NCI-H2107 treated with DMSO at 0.1 percent for 48 hours (cell line): ENCODE measurements around the gene ACAD11.

Source experiments
- DNase-seq: peaks from one replicate; lab custom pipeline; 2025; ENCODE audit not compliant: unreplicated experiment; lab: John Stamatoyannopoulos, UW

Gene ACAD11, protein sequence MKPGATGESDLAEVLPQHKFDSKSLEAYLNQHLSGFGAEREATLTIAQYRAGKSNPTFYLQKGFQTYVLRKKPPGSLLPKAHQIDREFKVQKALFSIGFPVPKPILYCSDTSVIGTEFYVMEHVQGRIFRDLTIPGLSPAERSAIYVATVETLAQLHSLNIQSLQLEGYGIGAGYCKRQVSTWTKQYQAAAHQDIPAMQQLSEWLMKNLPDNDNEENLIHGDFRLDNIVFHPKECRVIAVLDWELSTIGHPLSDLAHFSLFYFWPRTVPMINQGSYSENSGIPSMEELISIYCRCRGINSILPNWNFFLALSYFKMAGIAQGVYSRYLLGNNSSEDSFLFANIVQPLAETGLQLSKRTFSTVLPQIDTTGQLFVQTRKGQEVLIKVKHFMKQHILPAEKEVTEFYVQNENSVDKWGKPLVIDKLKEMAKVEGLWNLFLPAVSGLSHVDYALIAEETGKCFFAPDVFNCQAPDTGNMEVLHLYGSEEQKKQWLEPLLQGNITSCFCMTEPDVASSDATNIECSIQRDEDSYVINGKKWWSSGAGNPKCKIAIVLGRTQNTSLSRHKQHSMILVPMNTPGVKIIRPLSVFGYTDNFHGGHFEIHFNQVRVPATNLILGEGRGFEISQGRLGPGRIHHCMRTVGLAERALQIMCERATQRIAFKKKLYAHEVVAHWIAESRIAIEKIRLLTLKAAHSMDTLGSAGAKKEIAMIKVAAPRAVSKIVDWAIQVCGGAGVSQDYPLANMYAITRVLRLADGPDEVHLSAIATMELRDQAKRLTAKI

DNA sequence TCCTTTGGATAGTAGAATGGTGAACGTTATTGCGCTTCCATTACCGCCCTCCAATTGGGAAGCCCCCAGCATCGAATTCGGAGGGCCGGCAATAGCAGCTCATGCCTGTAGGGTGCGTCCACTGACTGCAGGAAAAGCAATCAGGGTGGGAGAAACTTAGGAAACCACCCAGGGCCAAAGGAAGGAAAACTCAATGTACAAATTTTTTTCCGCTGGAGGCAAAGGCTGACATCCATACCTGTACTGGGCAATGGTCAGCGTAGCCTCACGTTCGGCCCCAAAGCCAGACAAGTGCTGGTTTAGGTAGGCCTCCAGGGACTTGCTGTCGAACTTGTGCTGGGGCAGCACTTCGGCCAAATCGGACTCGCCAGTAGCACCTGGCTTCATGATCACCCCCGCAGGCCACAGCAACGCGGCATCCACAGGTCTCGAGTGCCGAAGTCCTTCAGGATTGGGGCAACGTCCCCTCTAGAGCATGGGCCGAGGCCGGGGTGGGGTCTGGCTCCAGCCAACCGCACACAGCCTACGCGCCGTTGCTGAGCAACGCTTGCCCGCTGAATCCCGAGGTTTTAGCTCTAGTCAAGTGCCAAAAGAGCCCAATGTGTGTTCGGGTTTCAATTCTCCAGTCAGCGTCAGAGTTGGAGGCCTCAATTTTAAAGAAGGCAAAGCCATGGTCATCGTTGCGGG is at the start of gene ACAD11:
ACAD11 (minus strand) TSS at position 445 of the 687 bp plus-strand sequence; CDS start at position 387, 58 bp downstream.
- peak; percentile 66 for DNase-seq

DNA sequence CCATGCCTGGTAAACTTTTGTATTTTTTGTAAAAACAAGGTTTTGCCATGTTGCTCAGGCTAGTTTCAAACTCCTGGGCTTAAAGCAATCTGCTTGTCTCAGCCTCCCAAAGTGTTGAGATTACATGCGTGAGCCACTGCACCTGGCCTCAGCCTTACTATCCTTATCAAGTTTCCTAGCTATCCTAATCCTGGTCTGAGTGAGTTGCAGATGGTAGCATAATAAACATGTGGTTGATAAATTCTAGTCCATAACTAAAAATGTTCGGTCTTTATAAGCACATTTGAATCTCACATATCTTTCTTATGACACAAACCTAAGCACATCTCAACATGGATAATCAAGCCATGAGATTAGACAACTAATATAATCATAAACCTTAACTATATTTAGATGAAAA is 44.1 kb upstream of the ACAD11 start:
- no peak for DNase-seq

GRCh38 chr3:132695422-132695821 is 35.8 kb upstream of the ACAD11 start:
- DNase-seq, result no peak

GRCh38 chr3:132694991-132695390 is 35.4 kb upstream of the ACAD11 start:
- DNase-seq, result no peak

DNA sequence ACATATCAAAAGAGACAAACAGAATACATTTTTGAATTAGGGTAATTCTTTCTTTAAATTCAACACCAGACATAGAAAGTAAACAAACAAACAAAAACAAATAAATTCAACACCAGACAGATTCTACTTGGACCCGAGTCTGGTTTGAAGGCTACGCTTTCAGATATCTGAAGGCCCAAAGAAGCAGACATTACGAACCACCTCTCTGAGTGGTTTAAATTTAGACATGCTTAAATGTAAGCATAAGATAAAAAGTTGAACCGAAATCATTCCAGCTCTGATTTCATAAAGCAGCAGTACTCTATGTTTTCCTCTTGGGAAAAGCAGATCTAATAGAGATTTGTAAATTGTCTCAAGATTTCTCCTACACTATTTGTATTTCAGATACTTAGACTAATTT is 30.4 kb upstream of the ACAD11 start:
- no peak for DNase-seq

DNA sequence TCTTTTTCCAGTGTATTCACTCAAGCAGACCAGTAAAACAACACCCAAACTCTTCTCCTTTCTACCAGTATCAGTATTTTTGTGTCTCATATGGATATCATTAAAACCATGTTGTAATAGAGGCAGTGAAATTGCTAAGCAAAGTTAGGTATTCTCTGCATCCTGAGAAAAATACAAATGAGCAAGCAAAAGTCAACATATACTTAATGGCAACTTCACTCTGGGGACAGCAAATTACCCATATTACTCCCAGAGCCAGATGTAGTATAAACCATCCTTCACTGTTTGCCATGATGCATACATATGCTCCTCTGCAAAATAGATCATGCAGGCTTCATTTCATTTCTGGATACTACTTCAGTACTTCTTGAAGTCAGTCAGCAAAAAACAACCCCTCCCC is 22.6 kb upstream of the ACAD11 start:
- no peak for DNase-seq

DNA sequence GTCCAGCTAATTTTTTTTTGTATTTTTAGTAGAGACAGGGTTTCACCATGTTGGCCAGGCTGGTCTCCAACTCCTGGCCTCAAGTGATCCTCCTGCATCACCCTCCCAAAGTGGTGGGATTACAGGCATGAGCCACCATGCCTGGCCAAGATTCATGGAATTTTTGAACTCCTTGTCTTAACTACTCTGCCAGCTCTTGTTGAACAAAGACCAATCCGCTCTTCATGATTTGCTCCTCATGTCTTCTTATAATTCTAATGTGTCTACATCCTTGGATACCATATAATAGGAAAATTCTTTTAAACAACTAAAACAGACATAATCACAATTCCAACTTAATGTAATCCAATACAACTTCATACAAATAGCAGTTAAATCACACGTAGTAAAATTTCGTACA is 21.8 kb upstream of the ACAD11 start:
- DNase-seq, result no peak

DNA sequence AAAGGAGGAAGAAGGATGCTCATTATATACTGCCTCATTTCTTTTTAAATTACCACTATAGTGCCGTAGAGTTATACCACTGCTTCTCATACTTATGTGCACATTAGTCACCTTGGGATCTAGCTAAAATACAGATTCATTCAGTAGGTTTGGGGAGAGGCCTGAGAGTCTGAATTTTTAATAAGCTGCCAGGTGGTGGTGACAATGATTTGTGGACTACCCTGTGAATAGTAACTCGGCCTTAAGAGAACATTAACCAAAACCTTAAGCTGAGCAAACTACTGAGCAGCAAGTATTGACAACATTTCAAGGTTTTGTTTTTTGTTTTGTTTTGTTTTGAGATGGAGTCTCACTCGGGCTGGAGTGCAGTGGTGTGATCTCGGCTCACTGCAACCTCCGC is 20.3 kb upstream of the ACAD11 start:
- DNase-seq, result no peak

DNA sequence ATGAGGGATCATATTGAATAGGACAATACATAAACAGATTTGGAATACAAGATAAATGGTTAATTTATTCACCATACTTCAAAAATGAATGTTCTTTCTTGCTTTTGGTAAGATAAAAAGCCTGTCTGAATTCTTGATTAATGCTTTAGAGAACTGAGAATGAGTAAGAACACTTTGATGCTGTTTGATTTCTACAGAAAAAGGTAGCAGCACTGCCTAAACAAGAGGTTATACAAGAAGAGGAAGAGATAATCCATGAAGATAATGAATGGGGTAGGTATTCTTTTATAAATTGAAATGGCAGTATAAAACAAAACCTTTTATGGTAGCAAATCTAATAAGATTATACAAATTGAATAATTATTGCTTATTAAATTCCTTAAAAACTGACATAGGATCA is 15.8 kb upstream of the ACAD11 start:
- DNase-seq, result no peak

DNA sequence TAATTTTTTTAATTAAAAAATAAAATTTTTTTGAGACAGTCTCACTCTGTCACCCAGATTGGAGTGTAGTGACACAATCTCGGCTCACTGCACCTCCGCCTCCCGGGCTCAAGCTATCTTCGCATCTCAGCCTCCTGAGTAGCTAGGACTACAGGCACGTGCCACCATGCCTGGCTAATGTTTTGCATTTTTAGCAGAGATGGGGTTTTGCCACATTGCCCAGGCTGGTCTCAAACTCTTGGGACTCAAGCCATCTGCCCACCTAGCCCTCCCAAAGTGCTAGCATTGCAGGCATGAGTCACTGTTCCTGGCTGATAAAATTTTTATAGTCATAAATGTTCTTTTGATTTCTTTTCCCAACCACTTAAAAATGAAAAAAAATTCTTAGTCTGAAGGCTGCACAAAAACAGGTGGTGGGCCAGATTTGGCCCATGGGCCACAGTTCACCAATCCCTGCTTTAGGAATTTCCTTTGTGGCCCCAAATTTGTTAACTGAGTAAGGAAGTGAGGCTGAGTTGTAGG is 9.7 kb upstream of the ACAD11 start:
- no peak for DNase-seq

GRCh38 chr3:132665230-132665745 is 5.7 kb upstream of the ACAD11 start:
- no peak for DNase-seq

GRCh38 chr3:132662212-132662611 is 2.6 kb upstream of the ACAD11 start:
- no peak for DNase-seq

- no peak for DNase-seq
Observed at GRCh38 chr3:132661101-132661500, 1.5 kb upstream of the ACAD11 start.

GRCh38 chr3:132660811-132661070 is 1.1 kb upstream of the ACAD11 start:
- peak; percentile 16 for DNase-seq

GRCh38 chr3:132660052-132660810 is 622 bp upstream of the ACAD11 start, which contains the start of gene UBA5:
TSS of gene UBA5 (plus strand) at chr3:132660329. CDS start at chr3:132660538, 209 bp downstream.
- DNase-seq, result peak; percentile 66

- peak; percentile 59 for DNase-seq
Observed at GRCh38 chr3:132659000-132659364, 627 bp downstream of the ACAD11 start.

DNA sequence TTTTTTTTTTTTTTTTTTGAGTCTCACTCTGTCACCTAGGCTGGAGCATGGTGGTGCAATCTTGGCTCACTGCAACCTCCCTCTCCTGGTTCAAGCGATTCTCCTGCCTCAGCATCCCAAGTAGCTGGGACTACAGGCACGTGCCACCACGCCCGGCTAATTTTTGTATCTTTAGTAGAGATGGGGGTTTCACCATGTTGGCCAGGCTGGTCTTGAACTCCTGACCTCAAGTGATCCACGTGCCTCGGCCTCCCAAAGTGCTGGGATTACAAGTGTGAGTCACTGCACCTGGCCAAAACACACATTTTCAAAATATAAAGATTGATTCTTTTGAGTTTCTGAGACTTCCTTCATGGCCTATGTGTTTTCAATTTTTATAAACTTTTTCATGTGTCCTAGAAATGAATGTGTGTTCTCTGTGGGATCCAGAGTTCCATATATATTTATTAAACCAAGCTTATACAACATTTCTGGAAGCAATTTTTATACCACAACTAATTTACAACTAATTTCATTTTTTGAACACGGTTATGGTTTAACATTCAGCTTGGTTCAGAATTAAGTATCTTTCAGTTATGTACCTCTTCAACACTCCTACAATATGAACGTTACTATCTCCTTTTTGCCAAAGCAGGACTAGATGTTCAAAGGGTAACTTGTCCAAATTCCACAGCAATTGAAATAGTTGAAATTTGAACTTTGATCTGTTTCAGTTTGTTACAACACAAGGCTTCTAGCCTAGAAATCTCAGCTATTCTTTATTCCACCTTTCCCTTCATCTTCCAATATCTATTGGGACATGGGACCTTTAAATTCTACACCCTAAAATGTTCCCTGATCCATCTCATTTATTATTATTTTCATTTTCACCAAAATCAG is 1.5 kb downstream of the ACAD11 start:
- no peak for DNase-seq

DNA sequence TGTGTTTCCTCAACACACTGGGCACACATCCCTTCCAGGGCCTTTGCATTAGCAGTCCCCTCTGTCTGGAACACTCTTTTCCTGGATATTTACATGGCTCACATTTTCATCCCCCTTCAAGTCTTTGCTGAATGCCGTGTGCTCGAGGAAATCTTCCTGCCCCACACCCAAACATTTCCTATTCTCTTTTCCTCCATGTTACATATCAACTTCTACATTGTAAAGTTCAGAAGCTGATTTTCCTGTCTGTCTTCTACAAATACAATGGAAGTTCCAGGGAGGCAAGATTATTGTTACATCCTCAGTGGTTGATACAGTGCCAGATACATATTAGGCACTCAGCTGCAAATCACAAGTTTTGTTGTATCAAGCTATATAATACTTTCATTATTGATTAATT is 4.1 kb downstream of the ACAD11 start:
- no peak for DNase-seq

DNA sequence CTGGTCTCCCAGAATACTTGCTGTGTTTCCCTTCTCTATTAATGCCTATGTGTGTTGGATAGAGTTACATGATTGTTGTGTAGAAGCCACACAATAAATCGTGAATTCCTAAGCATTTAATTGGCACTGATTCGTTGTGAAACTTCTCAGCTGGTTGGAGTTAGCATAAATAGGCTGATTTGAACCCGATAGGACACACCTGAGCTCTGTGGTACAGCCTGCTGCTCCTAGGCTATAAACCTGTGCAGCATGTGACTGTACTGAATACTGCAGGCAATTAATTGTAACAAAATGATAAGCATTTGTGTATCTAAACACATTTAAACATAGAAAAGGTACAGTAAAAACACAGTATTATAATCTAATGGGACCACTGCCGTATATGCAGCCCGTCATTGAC is 4.9 kb downstream of the ACAD11 start:
- DNase-seq, result no peak

DNA sequence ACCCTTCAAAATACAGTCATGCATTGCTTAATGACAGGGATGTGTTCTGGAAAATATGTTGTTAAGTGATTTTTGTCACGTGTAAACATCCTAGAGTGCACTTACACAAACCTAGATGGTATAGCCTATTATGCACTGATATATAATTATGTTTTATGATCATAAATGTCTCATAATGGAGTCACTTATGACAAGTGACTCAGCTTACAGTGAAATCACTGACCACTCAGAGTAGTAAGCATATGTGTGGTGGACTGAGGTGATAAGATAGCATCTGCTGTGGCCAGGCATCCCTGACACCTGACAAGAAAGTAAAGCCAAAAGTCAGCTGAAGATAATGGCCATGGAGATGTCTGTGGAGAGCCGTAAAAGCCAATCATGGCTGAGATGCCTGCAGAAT is 5.4 kb downstream of the ACAD11 start:
- peak; percentile 62 for DNase-seq
